Pons (tissue), 1 donor: ENCODE measurements around the gene KPNA2.
A peak's percentile ranks its signal among the peaks of the same experiment; 100 is the strongest.
"Not testable (repeated sequence)": the region's sequence is repeated elsewhere in the genome, so short reads cannot be mapped to it uniquely, and the experiment has no call there.

ENCODE experiments used
- DNase-seq: peaks from one replicate; pipeline ENCODE4 v3.0.0-alpha.2; 2016; ENCODE audit warnings: low spot score

KPNA2 gene

DNA sequence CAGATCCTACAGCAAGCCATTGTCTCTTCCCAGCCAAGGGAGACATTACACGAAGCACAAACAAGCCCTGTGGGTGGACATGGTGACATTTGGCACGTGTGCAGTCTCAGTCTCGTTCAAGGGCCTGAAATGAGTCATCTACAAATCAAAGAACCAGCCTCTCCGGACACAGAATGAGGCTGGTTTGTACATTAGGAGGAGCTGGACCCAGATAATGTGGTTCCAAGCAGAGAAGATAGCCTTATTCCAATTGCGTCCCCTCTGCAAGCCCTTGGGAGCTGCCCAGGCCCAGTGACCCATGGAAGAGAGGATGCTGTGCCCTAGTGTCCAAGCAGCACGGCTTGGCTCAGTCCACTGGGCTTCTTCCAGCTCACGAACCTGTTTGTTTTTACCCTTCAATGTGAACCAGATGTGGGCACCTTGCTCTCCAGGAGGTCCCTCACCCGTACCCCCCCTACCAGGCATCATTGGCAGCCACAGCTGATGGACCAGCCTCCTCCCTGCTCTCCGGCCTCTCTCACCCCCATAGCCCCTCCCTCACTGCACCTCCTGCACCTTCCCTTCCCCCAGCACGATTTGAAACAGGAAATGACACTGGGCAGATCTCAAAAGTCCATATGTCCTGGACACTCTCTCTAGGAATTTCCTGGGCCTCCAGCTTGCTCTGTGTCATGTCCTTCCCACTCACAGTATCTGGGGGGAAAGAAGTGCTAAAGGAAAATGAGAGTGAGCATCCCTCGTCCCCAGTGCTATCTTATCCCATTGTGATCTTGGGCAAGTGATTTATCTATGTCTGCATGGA is 26.2 kb downstream of the KPNA2 start:
- no peak for DNase-seq

DNA sequence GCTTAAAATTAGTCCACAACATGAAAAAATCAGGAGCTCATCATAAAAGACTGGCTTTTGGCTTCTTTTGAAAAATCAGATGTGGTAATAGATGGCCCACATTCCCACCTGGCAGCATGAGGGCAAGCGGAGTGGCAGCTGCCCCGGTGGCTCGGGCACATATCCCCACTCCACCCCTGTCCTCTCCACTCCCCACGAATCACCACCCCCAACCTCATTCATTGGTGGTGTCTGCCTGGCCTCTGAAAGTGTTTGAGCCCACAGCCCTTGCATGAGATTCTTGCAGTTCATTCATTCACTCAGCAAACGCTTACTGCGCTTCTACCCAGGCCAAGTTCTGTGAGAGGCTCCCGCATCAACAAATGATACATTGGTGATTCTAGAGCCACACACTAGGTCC is 29.8 kb downstream of the KPNA2 start:
- not testable (repeated sequence) for DNase-seq

DNA sequence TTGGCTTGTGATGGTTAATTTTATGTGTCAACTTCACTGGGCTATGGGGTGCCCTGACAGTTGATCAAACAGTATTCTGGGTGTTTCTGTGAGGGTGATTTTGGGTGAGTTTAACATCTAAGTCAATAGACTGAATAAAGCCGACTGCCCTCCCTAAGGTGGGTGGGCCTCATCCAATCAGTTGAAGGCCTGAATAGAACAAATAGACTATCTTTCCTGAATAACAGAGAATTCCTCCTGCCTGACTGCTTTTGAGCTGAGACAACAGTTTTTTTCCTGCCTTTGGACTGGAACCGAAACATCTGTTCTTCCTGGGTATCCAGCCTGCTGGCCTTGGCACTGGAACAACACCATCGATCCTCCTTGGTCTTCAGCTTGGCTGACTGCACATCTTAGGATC is 33.0 kb downstream of the KPNA2 start:
- DNase-seq, result not testable (repeated sequence)

GRCh38 chr17:68070582-68071444 is 35.3 kb downstream of the KPNA2 start:
- DNase-seq, result not testable (repeated sequence)

- no peak for DNase-seq
These were observed 38.7 kb downstream of the KPNA2 start for GRCh38 chr17:68074279-68074678.

DNA sequence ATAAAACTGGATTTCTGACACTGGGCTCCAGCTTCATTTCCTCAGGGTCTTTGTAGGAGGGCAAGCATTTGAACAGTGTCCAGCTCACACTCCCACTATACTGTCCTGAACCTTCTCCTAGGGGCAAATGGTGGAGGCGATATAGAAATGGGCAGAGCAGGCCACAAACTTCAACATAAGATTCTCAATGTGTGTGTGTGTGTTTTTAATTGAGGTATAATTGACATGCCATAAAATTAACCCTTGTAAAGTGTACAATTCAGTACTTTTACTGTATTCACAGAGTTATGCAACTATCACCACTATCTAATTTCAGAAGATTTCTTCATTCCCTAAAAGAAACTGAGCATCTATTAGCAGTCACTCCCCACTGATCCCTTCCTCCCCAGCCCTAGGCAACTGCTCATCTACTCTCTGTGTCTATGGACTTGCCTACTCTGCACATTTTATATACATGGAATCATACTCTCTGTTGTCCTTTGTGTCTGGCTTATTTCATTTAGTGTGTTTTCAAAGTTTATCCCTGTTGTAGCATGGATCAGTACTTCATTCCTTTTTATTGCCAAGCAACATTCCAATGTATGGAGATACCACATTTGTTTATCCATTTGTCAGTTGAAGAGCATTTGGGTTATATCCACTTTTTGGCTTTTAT is 40.5 kb downstream of the KPNA2 start:
- DNase-seq, result not testable (repeated sequence)

DNA sequence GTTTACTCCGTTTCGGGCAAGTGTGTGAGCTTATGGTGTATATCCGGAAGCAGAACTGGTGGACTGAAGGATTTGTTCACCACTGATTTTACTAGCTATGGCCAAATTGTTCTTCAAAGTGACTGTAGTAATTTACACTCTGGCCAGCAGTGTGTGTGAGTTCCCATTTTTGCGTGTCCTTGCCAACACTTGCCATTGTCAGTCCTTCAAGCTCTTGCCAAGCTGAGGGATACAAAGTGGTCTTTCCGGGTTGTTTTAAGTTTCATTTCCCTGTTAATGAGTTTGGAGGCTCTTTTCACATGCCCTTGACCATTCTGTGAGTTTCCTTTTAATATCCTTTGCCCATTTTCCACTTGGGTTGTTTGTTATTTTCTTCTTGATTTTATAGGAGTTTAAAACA is 42.0 kb downstream of the KPNA2 start:
- DNase-seq, result not testable (repeated sequence)

- no peak for DNase-seq
These were observed 45.0 kb downstream of the KPNA2 start for GRCh38 chr17:68080411-68081150.

DNA sequence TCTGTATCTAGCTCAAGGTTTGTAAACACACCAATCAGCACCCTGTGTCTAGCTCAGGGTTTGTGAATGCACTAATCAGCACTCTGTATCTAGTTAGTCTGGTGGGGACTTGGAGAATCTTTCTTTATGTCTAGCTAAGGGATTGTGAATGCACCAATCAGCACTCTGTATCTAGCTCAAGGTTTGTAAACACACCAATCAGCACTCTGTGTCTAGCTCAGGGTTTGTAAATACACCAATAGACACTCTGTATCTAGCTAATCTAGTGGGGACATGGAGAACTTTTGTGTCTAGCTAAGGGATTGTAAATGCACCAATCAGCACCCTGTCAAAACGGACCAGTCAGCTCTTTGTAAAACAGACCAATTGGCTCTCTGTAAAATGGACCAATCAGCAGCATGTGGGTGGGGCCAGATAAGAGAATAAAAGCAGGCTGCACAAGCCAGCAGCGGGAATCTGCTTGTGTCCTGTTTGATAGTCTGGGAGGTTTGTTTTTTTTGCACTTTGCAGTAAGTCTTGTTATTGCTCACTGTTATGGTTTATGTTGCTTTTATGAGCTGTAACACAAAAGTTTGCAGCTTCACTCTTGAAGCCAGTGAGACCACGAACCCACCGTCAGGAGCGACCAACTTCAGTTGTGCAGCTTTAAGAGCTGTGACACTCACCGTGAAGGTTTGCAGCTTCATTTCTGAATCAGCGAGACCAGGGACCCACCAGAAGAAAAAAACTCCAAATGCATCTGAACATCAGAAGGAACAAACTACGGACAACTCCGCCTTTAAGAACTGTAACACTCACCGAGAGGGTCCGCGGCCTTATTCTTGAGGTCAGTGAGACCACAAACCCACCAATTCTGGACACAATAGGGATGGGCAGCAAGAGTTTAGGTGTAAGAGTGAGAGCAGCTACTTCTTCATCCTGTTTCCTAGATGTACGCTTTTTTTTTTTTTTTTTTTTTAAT is 46.0 kb downstream of the KPNA2 start:
- not testable (repeated sequence) for DNase-seq

- DNase-seq, result peak; percentile 9
These were observed 50.3 kb downstream of the KPNA2 start for GRCh38 chr17:68085771-68086381.

- DNase-seq, result not testable (repeated sequence)
These were observed 51.1 kb downstream of the KPNA2 start for GRCh38 chr17:68086666-68087065.

GRCh38 chr17:68087131-68087623 is 51.6 kb downstream of the KPNA2 start:
- DNase-seq, result not testable (repeated sequence)

GRCh38 chr17:68087851-68088250 is 52.3 kb downstream of the KPNA2 start:
- no peak for DNase-seq

DNA sequence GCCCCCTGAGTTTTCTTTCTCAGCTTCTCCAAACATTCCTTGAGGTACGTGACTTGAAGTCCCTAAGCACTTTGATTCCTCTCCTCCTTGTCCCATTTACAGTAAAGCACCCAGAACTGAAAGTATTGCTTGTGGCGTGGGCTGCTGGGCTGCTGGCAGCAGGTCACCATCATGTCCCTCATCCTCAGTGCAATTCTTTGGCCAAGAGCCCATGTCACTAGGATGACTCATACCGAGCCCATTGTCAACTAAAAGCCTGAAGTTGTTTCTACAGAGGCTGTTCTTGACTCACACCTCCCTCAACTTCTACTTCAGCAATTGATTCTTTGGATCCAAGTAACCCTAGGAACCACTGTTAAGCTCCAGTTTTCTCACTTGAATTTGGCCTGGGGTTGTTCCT is 54.3 kb downstream of the KPNA2 start:
- DNase-seq, result peak; percentile 40

GRCh38 chr17:68094481-68095078 is 59.0 kb downstream of the KPNA2 start:
- no peak for DNase-seq

DNA sequence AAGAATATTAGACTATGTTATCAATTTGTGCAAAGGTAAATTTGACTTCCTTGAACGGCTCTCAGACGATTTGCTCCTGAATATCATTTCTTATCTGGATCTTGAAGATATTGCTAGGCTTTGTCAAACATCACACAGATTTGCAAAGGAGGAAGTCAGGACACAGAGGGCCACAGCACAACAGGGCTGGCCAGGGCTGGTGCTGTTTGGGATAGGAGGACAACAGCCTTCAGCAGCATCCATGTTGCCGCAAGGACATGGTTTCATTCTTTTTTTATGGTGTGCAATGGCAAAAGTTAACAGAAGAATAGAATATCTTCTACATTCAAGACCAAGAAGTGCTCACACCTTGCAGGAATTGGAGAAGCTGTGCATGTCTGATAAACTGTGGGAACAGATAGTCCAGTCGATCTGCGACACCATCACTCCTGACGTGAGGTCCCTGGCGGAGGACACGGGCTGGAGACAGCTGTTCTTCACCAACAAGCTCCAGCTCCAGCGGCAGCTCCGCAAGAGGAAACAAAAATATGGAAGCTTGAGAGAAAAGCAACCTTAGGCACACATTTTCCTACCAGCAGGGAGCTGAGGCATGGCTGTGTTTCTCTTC is 59.8 kb downstream of the KPNA2 start:
- no peak for DNase-seq

GRCh38 chr17:68096111-68096510 is 60.6 kb downstream of the KPNA2 start:
- no peak for DNase-seq
